ENCODE data around the gene PLEKHS1.
"Not testable (repeated sequence)": the region's sequence is repeated elsewhere in the genome, so short reads cannot be mapped to it uniquely, and the experiment has no call there.

PLEKHS1 gene

DNA sequence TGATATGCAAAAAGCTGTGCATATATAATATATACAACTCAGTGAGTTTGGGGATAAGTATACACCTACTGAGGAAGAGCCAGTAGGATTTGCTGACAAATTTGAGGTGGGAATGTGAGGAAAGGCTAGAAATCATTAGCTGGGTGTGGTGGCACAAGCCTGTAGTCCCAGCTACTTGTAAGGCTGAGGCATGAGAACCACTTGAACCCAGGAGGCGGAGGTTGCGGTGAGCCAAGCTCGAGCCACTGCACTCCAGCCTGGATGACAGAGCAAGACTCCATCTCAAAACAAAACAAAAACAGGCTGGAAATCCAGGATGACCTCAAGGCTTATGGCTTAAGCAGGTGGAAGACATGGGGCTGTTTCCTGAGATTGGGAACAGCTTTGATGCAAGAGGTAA lies 10.6 kb upstream of the PLEKHS1 start:
- no peak for DNase-seq (ENCODE audit: low read depth)

DNA sequence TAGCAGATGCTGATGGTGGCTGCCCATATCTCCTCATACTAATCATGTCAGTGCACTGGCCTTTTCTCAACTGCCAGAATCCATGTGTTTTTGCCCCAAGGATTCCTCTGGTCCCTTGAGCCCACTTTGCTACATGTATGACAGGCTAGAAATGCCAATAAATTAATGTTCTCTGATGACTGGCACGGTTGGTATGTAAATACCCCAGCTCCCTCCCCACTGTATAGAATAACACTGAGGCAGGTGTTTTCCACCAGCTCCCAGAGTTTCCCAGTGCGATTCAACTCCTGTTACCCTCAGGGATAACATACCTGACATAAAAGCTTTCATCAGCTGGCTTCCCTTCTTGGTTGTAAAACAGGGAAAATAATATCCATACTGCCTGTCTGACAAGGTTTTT lies 9.0 kb upstream of the PLEKHS1 start:
- no peak for DNase-seq (ENCODE audit: low read depth)

DNA sequence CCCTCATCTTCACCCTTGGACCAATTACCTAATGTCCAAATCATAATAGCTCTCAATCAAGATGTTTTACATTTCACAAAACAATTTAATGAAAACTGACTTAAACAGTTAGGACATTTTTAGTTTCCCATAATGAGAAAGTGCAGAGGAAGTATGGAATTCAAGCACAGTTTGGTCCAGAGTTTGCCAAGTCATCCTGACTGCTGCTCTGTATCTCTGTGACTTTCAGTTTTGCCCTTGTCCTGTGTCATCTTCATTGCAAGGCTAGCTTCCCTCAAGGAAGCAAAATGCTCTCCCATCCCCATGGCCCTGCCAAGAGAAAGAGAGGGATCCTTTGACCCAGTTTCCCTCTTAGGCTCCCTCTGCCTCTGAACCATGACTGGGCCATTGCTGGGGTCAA lies 7.9 kb upstream of the PLEKHS1 start:
- no peak for DNase-seq (ENCODE audit: low read depth)

GRCh38 chr10:113745374-113745773 lies 6.1 kb upstream of the PLEKHS1 start:
- no peak for DNase-seq (ENCODE audit: low read depth)

GRCh38 chr10:113746217-113746957 lies 5.1 kb upstream of the PLEKHS1 start:
- no peak for DNase-seq (ENCODE audit: low read depth)

DNA sequence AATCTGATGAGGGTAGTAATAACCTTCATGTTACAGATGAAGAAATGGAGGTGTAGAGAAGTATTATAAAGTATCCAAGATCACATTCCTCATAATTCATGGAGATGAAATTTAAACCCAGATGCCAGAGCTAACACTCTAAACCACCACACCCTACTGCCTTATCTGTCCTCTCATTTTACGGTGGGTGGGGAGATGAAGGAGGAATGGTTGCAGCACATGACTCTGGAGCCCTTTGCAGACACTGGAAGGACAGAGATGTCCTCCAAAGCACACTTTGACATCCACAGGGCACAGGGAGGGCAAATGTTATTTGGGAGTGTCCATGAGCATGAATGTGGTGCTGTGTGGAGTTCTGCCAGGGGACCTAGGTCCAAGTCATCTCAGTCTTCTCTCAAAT lies 1.1 kb downstream of the PLEKHS1 start:
- DNase-seq (ENCODE audit: low read depth), result no peak

DNA sequence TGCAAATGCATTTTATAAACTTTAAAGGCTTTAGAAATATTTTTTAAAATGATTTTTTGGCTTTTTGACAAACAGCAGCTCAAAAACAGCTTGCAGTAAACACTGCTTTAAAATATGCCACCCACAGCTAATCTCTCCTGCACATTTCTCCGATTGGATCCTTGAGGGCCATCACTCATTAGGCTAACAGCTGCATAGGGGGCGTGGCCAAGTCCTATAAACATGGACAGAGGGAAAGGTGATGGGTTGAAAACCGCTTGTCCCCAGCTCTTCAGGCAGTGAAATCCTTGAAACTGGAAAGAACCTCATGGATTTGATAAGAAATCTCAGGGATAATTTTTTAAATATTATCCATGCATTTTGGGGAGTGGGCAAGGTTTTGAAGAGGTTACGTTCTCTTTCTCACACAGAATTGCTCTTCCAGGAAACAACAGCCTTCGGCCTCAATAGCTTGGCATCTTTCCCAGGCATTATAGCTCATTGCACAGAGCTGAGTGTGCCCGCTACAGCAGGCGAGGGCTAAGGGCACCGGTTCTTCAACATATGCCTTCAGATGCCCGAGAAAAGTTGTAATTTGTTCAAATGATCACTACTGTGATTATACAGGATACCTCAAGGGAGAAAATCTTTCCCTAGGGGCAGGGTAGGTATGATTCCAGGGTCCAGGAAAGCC lies 1.7 kb downstream of the PLEKHS1 start:
- no peak for DNase-seq (ENCODE audit: low read depth)

- no peak for DNase-seq (ENCODE audit: low read depth)
Observed at GRCh38 chr10:113754125-113754524, 2.6 kb downstream of the PLEKHS1 start.

- no peak for DNase-seq (ENCODE audit: low read depth)
Observed at GRCh38 chr10:113754768-113755167, 3.3 kb downstream of the PLEKHS1 start.

DNA sequence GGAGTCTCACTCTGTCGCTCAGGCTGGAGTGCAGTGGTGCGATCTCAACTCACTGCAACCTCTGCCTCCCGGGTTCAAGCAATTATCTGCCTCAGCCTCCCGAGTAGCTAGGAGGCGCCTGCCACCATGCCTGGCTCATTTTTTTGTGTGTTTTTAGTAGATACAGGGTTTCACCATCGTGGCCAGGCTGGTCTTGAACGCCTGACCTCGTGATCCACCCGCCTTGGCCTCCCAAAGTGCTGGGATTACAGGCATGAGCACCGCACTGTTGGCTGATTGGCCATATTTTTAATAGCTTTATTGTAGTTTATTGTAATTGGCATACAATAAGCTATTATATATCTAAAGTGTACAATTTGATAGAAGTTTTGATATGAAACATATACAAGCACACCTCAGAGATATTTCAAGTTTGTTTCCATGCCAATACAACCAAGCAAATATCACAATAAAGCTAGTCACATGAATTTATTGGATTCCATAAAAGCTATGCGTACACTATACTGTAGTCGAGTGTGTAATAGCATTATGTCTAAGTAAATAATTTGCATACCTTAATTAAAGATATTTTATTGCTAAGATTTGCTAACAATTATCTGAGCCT lies 5.6 kb downstream of the PLEKHS1 start:
- DNase-seq (ENCODE audit: low read depth), result no peak

DNA sequence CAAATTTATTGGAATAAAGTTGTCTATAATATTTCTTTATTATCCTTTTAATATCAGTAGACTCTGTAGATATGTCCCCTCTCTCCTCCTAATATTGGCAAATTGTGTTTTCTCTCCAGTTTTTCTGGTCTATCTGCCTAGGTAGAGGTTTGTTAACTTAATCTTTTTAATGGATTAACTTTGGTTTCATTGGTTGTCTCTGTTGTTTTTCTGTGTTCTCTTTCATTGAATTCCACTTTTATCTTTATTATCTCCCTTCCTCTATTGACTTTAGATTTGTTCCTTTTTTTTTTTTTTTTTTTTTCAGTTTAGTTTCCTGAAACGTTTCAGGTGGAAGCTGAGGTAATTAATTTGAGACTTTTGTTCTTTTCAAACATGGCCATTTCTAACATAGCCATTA lies 10.6 kb downstream of the PLEKHS1 start:
- DNase-seq (ENCODE audit: low read depth), result no peak

- DNase-seq (ENCODE audit: low read depth), result no peak
Observed at GRCh38 chr10:113764582-113764981, 13.1 kb downstream of the PLEKHS1 start.

DNA sequence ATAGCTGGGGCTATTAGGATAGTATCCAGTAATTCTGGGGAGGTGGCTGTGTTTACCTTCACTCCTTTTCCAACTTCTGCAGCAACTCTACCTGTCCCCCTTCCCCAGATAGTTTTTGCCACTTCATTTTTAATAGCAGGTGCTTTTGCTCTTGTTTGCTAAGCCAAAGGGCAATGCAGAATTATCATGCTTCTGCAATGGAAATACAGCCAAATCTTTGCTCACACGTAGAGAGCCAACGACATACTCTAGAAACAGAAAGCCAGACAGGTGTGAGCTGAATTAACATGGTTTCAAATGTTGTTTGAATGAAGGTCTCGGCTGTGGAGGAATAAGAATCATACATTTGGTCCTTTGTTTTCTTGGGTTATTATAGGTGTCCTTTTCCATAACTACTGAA lies 14.4 kb downstream of the PLEKHS1 start:
- DNase-seq (ENCODE audit: low read depth), result no peak

DNA sequence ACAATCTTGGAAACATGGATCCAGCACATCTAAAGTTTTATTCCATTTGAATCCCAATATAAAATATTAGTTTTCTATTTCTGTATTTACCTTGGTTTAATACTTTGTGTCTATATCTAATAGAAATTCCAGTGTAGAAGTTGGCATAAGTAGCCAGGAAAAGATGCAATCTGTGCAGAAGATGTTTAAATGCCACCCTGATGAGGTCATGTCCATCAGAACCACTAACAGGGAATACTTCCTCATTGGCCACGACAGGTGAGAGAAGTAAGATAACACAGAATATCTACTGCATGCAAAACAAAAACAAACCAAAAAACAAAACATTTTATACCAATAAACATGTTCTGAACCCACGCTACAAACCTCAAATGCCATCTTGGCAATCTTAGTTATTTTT lies 15.7 kb downstream of the PLEKHS1 start:
- no peak for DNase-seq (ENCODE audit: low read depth)

- no peak for DNase-seq (ENCODE audit: low read depth)
Observed at GRCh38 chr10:113770346-113770745, 18.9 kb downstream of the PLEKHS1 start.

DNA sequence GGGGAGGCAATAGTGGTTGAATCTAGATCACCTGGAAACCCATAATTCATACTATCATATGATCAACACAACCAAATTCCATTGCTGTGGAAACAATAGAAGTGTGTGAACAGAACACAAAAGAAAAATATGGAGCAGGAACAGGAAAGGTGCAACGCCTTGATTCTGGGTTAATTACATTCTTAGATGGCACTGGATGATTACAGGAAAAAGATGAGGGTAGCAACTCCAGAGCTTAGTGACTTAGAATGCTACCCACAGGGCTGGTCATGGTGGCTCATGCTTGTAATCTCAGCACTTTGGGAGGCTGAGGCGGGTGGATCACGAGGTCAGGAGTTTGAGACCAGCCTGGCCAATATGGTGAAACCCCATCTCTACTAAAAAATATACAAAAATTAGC lies 19.6 kb downstream of the PLEKHS1 start:
- not testable (repeated sequence) for DNase-seq (ENCODE audit: low read depth)

DNA sequence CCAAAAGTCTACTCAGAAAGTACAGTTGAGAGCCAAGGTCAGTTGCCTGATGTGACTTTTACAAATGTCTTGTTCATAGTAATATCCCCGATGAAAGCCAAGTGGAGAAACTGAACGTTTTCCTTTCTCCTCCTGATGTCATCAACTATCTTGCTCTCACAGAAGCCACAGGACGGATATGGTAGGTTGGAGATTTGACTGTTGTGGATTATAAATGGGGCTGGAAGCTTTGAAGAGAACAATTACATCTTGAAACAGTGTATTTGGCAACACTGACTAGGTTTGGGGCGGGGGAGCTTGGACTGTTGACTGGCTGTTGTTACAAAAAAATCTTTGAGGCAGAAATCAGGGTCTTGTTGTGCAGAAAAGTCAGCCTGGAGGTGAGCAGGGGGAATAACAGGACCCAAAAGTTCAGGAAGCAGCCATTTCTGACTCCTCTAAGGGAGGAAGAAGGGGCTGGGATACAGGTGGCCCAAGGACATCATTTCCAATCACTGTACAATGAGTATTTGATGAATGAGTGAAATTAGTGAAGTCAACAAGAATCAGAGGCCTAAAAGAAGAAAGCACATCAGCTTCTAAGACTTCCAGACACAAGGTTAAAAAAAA lies 24.3 kb downstream of the PLEKHS1 start:
- no peak for DNase-seq (ENCODE audit: low read depth)

GRCh38 chr10:113776553-113776952 lies 25.1 kb downstream of the PLEKHS1 start:
- no peak for DNase-seq (ENCODE audit: low read depth)

GRCh38 chr10:113780681-113781250 lies 29.3 kb downstream of the PLEKHS1 start:
- DNase-seq (ENCODE audit: low read depth), result no peak

DNA sequence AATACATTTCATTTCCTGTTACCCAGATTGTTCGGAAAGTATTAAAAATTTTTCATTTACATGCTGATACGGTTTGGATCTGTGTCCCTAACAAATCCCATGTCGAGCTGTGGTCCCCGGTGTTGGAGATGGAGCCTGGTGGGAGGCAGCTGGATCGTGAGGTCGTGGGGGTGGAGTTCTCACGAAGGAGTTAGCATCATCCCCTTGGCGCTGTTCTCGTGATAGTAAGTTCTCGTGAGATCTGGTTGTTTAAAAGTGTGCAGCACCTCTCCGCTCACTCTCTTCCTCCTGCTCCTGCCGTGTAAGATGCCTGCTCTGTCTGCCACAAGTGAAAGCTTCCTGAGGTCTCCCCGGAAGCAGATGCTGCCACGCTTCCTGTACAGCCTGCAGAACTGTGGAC lies 30.9 kb downstream of the PLEKHS1 start:
- DNase-seq (ENCODE audit: low read depth), result no peak

GRCh38 chr10:113782986-113783704 lies 31.7 kb downstream of the PLEKHS1 start:
- DNase-seq (ENCODE audit: low read depth), result no peak

GRCh38 chr10:113788604-113789083 lies 37.2 kb downstream of the PLEKHS1 start:
- DNase-seq (ENCODE audit: low read depth), result no peak

All from T-helper 22 cell (primary cell).